HEK293T (cell line): ENCODE data around the gene CSTF3.

Experiments
- CTCF ChIA-PET: fragments of 350-600 bp; formaldehyde crosslinking; extraction: SDS; loops from one replicate; lab custom pipeline; 2021; ENCODE audit warnings: antibody characterized with exemption, inconsistent platforms; lab: Yijun Ruan, JAX
- POLR2A ChIA-PET: fragments of 350-600 bp; formaldehyde crosslinking; extraction: SDS; loops from one replicate; lab custom pipeline; 2020; ENCODE audit warnings: antibody characterized with exemption, inconsistent platforms; lab: Yijun Ruan, JAX
- DNase-seq: peaks from one replicate; pipeline ENCODE4 v3.0.0; 2012; ENCODE audit warnings: mixed read lengths; ENCODE audit errors: extremely low spot score
- ARNT ChIP-seq: fragments of 450-650 bp; IDR thresholded peaks from 2 replicates; pipeline ENCODE4 v1.6.1; 2017; ENCODE audit warnings: mild to moderate bottlenecking
- BHLHE40 ChIP-seq: fragments of 450-650 bp; IDR thresholded peaks from 2 replicates; pipeline ENCODE4 v1.6.1; 2016; ENCODE audit warnings: mild to moderate bottlenecking, moderate library complexity, borderline replicate concordance
- CTBP1 ChIP-seq: fragments of 450-650 bp; IDR thresholded peaks from 2 replicates; pipeline ENCODE4 v1.6.1; 2016; ENCODE audit warnings: borderline replicate concordance
- ELF4 ChIP-seq: fragments of 450-650 bp; IDR thresholded peaks from 2 replicates; pipeline ENCODE4 v1.6.1; 2017; ENCODE audit warnings: antibody characterized with exemption
- FOXA1 ChIP-seq: fragments of 450-650 bp; IDR thresholded peaks from 2 replicates; pipeline ENCODE4 v1.6.1; 2016; ENCODE audit warnings: mild to moderate bottlenecking
- FOXK2 ChIP-seq: fragments of 450-650 bp; IDR thresholded peaks from 2 replicates; pipeline ENCODE4 v1.6.1; 2016; ENCODE audit warnings: mild to moderate bottlenecking
- FOXM1 ChIP-seq: fragments of 450-650 bp; IDR thresholded peaks from 2 replicates; pipeline ENCODE4 v1.6.1; 2017; ENCODE audit warnings: mild to moderate bottlenecking, borderline replicate concordance
- HDGF ChIP-seq: fragments of 450-650 bp; IDR thresholded peaks from 2 replicates; pipeline ENCODE4 v1.6.1; 2017; ENCODE audit warnings: antibody characterized with exemption, borderline replicate concordance
- L3MBTL2 ChIP-seq: fragments of 450-650 bp; conservative IDR thresholded peaks from 2 replicates; pipeline ENCODE4 v1.6.1; 2016; ENCODE audit warnings: mild to moderate bottlenecking
- LEF1 ChIP-seq: fragments of 450-650 bp; IDR thresholded peaks from 2 replicates; pipeline ENCODE4 v1.6.1; 2017; ENCODE audit warnings: mild to moderate bottlenecking, borderline replicate concordance
- NFRKB ChIP-seq: fragments of 450-650 bp; IDR thresholded peaks from 2 replicates; pipeline ENCODE4 v1.6.1; 2016; ENCODE audit warnings: mild to moderate bottlenecking, moderate library complexity
- SP1 ChIP-seq: fragments of 450-650 bp; IDR thresholded peaks from 2 replicates; pipeline ENCODE4 v1.6.1; 2017
- SUZ12 ChIP-seq: fragments of 450-650 bp; IDR thresholded peaks from 2 replicates; pipeline ENCODE4 v1.6.1; 2016; ENCODE audit warnings: mild to moderate bottlenecking
- TARDBP ChIP-seq: fragments of 450-650 bp; IDR thresholded peaks from 2 replicates; pipeline ENCODE4 v1.6.1; 2016
- ZNF384 ChIP-seq: fragments of 450-650 bp; IDR thresholded peaks from 2 replicates; pipeline ENCODE4 v1.6.1; 2016
- TF ChIP-seq, protein P1 (sequence below): fragments of 450-650 bp; IDR thresholded peaks from 2 replicates; pipeline ENCODE4 v1.6.1; 2016

The CSTF3 gene

DNA sequence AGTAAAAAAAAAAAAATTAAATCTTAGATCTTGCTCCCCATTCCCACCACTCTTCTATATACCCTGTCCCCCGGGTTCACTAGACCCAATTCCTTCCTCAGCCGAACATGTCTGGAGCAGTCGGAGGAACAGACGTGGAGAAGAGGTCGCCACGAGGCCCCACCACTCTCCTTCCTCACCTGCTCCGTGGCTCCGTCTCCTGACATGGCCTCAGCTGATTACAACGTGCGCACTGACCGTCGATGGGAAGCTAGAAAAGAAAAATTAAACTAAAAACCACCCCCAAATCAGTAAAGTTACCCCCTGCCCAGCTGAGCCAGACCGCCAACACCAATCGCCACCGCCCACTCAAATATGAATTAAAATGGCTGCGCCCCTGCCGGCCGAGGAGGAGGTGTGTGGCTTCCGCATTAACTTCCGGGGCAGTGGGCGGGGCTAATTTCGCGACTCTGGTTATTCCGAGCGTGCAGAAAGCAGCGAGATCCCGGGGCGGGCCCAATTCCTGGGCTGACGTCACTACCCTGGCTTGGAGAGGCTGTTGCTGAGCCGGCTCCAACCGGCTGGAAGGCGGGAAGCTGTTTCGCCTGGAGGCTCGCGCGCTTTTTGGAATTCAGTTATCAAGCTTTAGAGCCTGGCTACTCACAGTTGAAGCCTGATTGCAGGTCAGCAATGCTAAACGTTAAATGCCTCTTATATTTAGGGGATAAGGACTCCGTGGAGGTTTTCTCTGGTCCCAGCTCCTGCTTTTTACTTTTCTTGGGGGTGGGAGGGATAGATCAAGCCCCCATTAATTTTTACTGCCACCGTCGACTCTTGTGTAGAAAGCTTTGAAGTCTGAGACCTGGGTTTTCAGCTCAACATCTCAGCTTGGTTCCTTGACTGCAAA is at the start of gene CSTF3:
TSS of gene CSTF3 (minus strand) at position 361 of the 886 bp plus-strand sequence. CDS start at position 206, 155 bp downstream.
- TF ChIP-seq TARDBP (no peak), SUZ12 (no peak), NFRKB (peak; percentile 77), CTBP1 (no peak), FOXM1 (no peak), BHLHE40 (no peak), HDGF (no peak), L3MBTL2 (peak; percentile 100), FOXA1 (no peak), ARNT (no peak), LEF1 (no peak; the same call in 1 of the 2 replicates), ZNF384 (no peak), ELF4 (peak; percentile 41; the same call in 1 of the 2 replicates)
- TF ChIP-seq, protein P1, sequence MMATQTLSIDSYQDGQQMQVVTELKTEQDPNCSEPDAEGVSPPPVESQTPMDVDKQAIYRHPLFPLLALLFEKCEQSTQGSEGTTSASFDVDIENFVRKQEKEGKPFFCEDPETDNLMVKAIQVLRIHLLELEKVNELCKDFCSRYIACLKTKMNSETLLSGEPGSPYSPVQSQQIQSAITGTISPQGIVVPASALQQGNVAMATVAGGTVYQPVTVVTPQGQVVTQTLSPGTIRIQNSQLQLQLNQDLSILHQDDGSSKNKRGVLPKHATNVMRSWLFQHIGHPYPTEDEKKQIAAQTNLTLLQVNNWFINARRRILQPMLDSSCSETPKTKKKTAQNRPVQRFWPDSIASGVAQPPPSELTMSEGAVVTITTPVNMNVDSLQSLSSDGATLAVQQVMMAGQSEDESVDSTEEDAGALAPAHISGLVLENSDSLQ = no peak
- ChIA-PET POLR2A (interaction anchor here (0.5 to 1.7 kb wide), 3 partner anchors 16 to 51 kb away, joined by 3 to 5 read pairs (median 3); no protein-coding TSS in a partner anchor), CTCF (no interaction called here)
- DNase-seq = peak; percentile 98

DNA sequence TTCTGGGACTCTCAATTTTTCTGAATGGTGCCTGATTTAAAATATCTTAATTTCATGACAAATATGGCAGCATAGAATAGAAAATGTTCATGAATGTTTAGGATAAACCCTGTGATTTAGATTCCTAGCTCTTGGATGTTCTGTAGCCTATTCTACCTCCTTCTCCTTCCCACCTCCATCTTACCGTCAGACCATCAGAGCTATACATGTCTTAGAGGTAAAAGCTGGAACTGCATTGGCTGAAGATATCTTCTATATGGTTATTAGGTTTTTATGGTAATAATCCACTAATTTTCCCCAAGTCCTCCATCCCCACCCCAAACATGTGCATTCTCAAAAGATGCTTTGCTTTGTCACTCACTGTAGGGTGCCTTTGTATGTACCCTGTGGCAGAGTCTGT is 46.9 kb upstream of the CSTF3 start:
- DNase-seq = no peak
- CTCF ChIA-PET = interaction anchor here (0.5 to 0.7 kb wide), 3 partner anchors 9 to 37 kb away, joined by 3 to 4 read pairs (median 3); no protein-coding TSS in a partner anchor
- POLR2A ChIA-PET = no interaction called here
- TF ChIP-seq CTBP1 (no peak), SP1 (no peak), BHLHE40 (no peak)

DNA sequence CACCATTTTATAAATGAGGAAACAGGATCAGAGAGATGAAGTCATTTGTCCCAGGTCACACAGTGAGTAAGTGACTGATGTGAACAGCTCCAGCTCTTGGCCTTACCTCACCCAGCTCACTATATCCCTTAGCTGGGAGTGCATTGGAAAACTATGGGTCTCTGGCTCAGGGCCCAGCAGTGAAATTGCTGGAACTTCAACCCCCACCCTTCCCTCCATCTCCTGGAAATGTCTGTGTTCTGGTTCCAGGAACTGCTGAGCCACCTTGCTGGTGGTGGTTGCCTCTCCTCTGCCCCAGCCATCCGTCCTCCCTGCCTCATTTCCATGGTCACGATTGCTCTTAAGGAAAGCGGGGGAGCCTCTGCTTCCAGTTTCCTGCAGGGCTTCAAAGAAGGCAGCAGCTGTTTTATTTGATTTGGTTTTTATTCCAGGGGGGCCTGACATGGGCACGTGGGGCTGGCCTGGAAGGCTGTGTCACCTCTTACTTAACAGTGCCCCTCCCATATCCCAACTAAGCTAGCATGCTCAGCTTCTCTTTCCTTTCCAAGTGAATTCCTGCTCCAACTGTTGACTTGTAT is 46.2 kb upstream of the CSTF3 start:
- DNase-seq = no peak
- no peak for TF ChIP-seq FOXM1
- TF ChIP-seq SP1 = no peak
- TF ChIP-seq NFRKB = no peak
- TF ChIP-seq SUZ12 = no peak
- TF ChIP-seq, protein P1 = no peak
- TF ChIP-seq ZNF384 = no peak
- TF ChIP-seq FOXA1 = no peak
- TF ChIP-seq LEF1 = no peak
- TF ChIP-seq CTBP1 = no peak
- no peak for TF ChIP-seq HDGF
- no peak for TF ChIP-seq L3MBTL2
- no peak for TF ChIP-seq ARNT
- TF ChIP-seq ELF4 = no peak
- TF ChIP-seq TARDBP = no peak
- TF ChIP-seq FOXK2 = no peak
- ChIA-PET POLR2A (no interaction called here), CTCF (interaction anchor here (0.5 kb wide), 3 partner anchors 9 to 24 kb away, joined by 3 to 7 read pairs (median 3); no protein-coding TSS in a partner anchor)

DNA sequence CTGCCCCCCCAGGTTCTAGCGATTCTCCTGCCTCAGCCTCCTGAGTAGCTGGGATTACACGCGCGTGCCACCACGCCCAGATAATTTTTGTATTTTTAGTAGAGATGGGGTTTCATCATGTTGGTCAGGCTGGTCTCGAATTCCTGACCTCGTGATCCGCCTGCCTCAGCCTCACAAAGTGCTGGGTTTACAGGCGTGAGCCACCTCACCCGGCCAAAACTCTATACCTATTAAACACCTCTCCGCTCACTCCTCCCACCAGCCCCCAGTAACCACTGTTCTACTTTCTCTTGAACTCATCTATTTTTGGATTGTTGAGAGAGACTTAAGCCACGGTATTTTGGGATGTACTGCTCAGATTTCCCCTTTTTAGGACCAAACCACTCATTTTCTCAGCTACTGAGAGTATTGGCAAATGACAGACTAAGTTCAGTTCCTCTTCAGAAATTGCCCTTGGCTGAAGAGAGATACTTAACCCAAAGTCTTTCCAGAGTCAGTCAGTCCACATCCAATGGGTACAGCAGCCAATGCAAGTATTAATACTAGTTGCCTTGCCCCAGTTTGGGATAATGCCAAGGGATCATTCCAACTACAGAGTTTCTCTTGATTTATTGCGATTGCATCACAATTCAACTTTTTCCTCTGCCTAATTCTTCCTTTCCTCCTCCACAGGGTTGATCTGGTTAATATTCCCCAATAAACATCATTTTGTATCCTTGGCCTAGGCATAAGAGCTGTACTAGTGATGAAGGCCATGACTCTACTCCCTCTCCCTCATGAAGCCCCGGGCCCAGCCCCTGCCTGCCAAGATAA is 36.8 kb upstream of the CSTF3 start:
- TF ChIP-seq SP1 (no peak), L3MBTL2 (peak; percentile 41; the same call in 1 of the 2 replicates)
- CTCF ChIA-PET = no interaction called here
- POLR2A ChIA-PET = no interaction called here
- DNase-seq = no peak

DNA sequence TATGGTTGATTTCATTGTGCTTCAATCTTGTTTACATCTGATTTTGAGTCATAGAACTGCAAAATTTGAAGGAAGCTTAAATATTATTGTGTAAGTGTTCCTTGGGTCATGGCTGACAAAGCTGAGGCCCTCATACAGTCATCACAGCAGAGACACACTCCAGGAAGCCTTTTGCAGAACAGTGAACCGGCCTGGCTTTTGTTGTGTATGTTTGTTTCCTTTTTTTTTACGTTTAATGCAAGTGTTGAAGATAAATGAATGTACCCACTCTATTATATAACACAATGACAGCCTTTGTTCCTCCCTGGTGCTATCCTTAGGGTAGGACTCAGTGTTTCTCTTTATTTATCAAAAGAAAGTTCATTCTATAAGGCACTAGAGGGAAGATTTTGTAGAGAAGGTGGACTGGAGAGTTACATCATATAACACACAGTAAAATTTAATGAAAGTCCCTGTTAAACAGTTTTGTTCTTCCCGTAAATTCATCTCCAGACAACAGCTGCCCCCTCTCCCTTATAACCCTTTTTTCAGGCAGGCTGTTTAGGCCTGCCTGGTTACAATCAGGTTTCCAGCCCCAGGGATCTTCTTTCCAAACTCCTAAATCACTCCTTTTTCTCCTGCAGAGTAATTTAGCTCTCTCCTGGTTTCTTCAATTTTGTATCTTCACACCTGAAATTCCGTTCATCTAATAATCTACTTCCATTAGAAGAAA is 34.3 kb upstream of the CSTF3 start:
- CTCF ChIA-PET = no interaction called here
- TF ChIP-seq ZNF384 = no peak
- TF ChIP-seq LEF1 = no peak
- TF ChIP-seq, protein P1 = no peak
- TF ChIP-seq FOXA1 = no peak
- no peak for DNase-seq
- POLR2A ChIA-PET = no interaction called here
